ENCODE data around the gene ATF7.

DNA sequence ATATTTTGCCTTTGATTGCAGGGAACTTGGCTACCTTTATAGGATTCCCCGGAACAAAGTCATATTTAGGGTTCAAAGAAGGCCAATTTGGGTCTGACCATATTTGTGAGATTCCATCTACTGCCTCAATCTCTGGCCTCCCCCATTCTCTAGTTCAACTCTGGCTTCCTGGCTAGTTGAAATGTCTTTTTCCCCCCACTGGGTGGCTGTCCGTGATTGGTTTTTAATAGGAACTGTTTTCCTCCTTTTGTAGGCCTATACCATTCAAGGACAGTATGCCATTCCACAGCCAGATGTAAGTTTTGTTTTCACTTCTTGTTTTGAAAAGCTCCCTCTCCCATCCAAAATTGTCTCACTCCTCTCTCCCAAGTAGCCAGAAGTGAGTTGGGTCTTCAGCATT lies 160.5 kb downstream of the ATF7 start:
- TF ChIP-seq, protein P1, sequence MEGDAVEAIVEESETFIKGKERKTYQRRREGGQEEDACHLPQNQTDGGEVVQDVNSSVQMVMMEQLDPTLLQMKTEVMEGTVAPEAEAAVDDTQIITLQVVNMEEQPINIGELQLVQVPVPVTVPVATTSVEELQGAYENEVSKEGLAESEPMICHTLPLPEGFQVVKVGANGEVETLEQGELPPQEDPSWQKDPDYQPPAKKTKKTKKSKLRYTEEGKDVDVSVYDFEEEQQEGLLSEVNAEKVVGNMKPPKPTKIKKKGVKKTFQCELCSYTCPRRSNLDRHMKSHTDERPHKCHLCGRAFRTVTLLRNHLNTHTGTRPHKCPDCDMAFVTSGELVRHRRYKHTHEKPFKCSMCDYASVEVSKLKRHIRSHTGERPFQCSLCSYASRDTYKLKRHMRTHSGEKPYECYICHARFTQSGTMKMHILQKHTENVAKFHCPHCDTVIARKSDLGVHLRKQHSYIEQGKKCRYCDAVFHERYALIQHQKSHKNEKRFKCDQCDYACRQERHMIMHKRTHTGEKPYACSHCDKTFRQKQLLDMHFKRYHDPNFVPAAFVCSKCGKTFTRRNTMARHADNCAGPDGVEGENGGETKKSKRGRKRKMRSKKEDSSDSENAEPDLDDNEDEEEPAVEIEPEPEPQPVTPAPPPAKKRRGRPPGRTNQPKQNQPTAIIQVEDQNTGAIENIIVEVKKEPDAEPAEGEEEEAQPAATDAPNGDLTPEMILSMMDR (IDR thresholded peaks at IDR 0.05) = no peak
- no peak for TF ChIP-seq POLR2A (IDR thresholded peaks at IDR 0.05)

Measured in breast epithelium (tissue), 3 donors.